ENCODE measurements around the gene ARGLU1.

Gene ARGLU1

GRCh38 chr13:106524108-106524507 lies 43.8 kb downstream of the ARGLU1 start:
- DNase-seq (ENCODE audit: low read depth in 2 of 2), result no peak

- DNase-seq (ENCODE audit: low read depth in 2 of 2), result no peak
These were observed 44.4 kb downstream of the ARGLU1 start for GRCh38 chr13:106523576-106523975.

GRCh38 chr13:106522898-106523525 lies 44.9 kb downstream of the ARGLU1 start:
- no peak for DNase-seq (ENCODE audit: low read depth in 2 of 2)

GRCh38 chr13:106522112-106522705 lies 45.7 kb downstream of the ARGLU1 start:
- no peak for DNase-seq (ENCODE audit: low read depth in 2 of 2)

GRCh38 chr13:106521095-106521799 lies 46.7 kb downstream of the ARGLU1 start:
- DNase-seq (ENCODE audit: low read depth in 2 of 2), result no peak

GRCh38 chr13:106520251-106521054 lies 47.5 kb downstream of the ARGLU1 start:
- DNase-seq (ENCODE audit: low read depth in 2 of 2), result no peak

GRCh38 chr13:106518512-106518911 lies 49.4 kb downstream of the ARGLU1 start:
- DNase-seq (ENCODE audit: low read depth in 2 of 2), result no peak

- no peak for DNase-seq (ENCODE audit: low read depth in 2 of 2)
These were observed 50.7 kb downstream of the ARGLU1 start for GRCh38 chr13:106517109-106517847.

GRCh38 chr13:106515635-106516254 lies 52.2 kb downstream of the ARGLU1 start:
- DNase-seq (ENCODE audit: low read depth in 2 of 2), result no peak

- DNase-seq (ENCODE audit: low read depth in 2 of 2), result no peak
These were observed 52.9 kb downstream of the ARGLU1 start for GRCh38 chr13:106514928-106515634.

GRCh38 chr13:106513025-106513983 lies 54.6 kb downstream of the ARGLU1 start:
- no peak for DNase-seq (ENCODE audit: low read depth in 2 of 2)

GRCh38 chr13:106507560-106508274 lies 60.2 kb downstream of the ARGLU1 start:
- DNase-seq (ENCODE audit: low read depth in 2 of 2), result no peak

- DNase-seq (ENCODE audit: low read depth in 2 of 2), result no peak
These were observed 61.7 kb downstream of the ARGLU1 start for GRCh38 chr13:106506286-106506685.

- DNase-seq (ENCODE audit: low read depth in 2 of 2), result no peak
These were observed 62.2 kb downstream of the ARGLU1 start for GRCh38 chr13:106505732-106506131.

- DNase-seq (ENCODE audit: low read depth in 2 of 2), result no peak
These were observed 62.6 kb downstream of the ARGLU1 start for GRCh38 chr13:106505295-106505694.

- no peak for DNase-seq (ENCODE audit: low read depth in 2 of 2)
These were observed 64.0 kb downstream of the ARGLU1 start for GRCh38 chr13:106503730-106504453.

- DNase-seq (ENCODE audit: low read depth in 2 of 2), result no peak
These were observed 64.7 kb downstream of the ARGLU1 start for GRCh38 chr13:106503272-106503671.

GRCh38 chr13:106500445-106500844 lies 67.5 kb downstream of the ARGLU1 start:
- no peak for DNase-seq (ENCODE audit: low read depth in 2 of 2)

Data from stimulated activated CD4-positive, alpha-beta T cell treated with anti-CD3 and anti-CD28 coated beads, Interleukin-1b, Interleukin-23, amount 100 ng/mL, for 1 hour (primary cell).